GM06990 (cell line): ENCODE results near the gene HTRA2.

Source experiments
- DNase-seq: peaks from one replicate; pipeline ENCODE4 v3.0.0-alpha.2; 2011; ENCODE audit not compliant: insufficient read length; ENCODE audit errors: extremely low read depth
- H3K27me3 ChIP-seq: replicated peaks from 2 replicates; pipeline ENCODE4 v1.6.0; 2011; ENCODE audit warnings: low read length; ENCODE audit not compliant: control insufficient read depth, insufficient read depth
- H3K36me3 ChIP-seq: 2 replicates; pipeline ENCODE4 v1.5.1; 2011; ENCODE audit warnings: low read length; ENCODE audit not compliant: control insufficient read depth, insufficient read depth
- H3K4me3 ChIP-seq: replicated peaks from 2 replicates; pipeline ENCODE4 v1.5.1; 2011; ENCODE audit warnings: low read depth, mild to moderate bottlenecking, control low read depth, low read length
- CTCF ChIP-seq: IDR thresholded peaks from 2 replicates; pipeline ENCODE4 v1.5.1; 2011; ENCODE audit warnings: low read length, control low read depth, mild to moderate bottlenecking, inconsistent platforms; ENCODE audit not compliant: insufficient read depth, poor library complexity, severe bottlenecking

HTRA2 gene

GRCh38 chr2:74542978-74543377 is 13.2 kb downstream of the HTRA2 start:
- Histone ChIP-seq H3K4me3 (no peak overlapping the region), H3K27me3 (no peaks in the 10 kb centered on the region), H3K36me3 (peaks cover 4% of the 10 kb centered on the region)
- no peak for DNase-seq
- TF ChIP-seq CTCF: no peak

- peaks cover 4% of the 10 kb centered on the region for H3K36me3 ChIP-seq
- TF ChIP-seq CTCF: peak; percentile 33
- H3K4me3 ChIP-seq: no peak overlapping the region
- no peaks in the 10 kb centered on the region for H3K27me3 ChIP-seq
- no peak for DNase-seq
Observed at GRCh38 chr2:74544634-74545033, 14.9 kb downstream of the HTRA2 start.

- no peaks in the 10 kb centered on the region; the same call in none of the 2 replicates for H3K36me3 ChIP-seq
- no peak for DNase-seq
- H3K4me3 ChIP-seq: no peak overlapping the region
- no peak for TF ChIP-seq CTCF
- H3K27me3 ChIP-seq: no peaks in the 10 kb centered on the region
Observed at GRCh38 chr2:74546004-74546403, 16.3 kb downstream of the HTRA2 start.

GRCh38 chr2:74548285-74548899 is 18.7 kb downstream of the HTRA2 start:
- no peak for DNase-seq
- no peaks in the 10 kb centered on the region for H3K27me3 ChIP-seq
- no peaks in the 10 kb centered on the region; the same call in none of the 2 replicates for H3K36me3 ChIP-seq
- no peak for TF ChIP-seq CTCF
- peak overlapping the region; percentile 83 for H3K4me3 ChIP-seq

- Histone ChIP-seq H3K27me3 (no peaks in the 10 kb centered on the region), H3K36me3 (no peaks in the 10 kb centered on the region; the same call in none of the 2 replicates), H3K4me3 (peak overlapping the region; percentile 83)
- peak; percentile 65 for DNase-seq
- no peak for TF ChIP-seq CTCF
Observed at GRCh38 chr2:74548900-74549826, 19.4 kb downstream of the HTRA2 start.
